IPS-18a (cell line): ENCODE measurements around the gene PUM2.
"Not testable (repeated sequence)": the region's sequence is repeated elsewhere in the genome, so short reads cannot be mapped to it uniquely, and the experiment has no call there.

ENCODE experiments used
- H3K27ac ChIP-seq: one replicate; pipeline ENCODE4 v1.5.1; 2013; ENCODE audit warnings: low read length
- H3K27me3 ChIP-seq: one replicate; pipeline ENCODE4 v1.6.1; 2013; ENCODE audit warnings: mild to moderate bottlenecking, low read length; ENCODE audit not compliant: control insufficient read depth, insufficient read depth
- H3K36me3 ChIP-seq: one replicate; pipeline ENCODE4 v1.6.1; 2013; ENCODE audit warnings: low read depth, low read length; ENCODE audit not compliant: control insufficient read depth
- H3K4me1 ChIP-seq: one replicate; pipeline ENCODE4 v1.6.1; 2013; ENCODE audit warnings: low read depth, low read length; ENCODE audit not compliant: control insufficient read depth
- H3K4me3 ChIP-seq: one replicate; pipeline ENCODE4 v1.5.1; 2013; ENCODE audit warnings: low read length
- H3K9ac ChIP-seq: one replicate; pipeline ENCODE4 v1.6.1; 2013; ENCODE audit warnings: mild to moderate bottlenecking, low read length, moderate library complexity
- H3K9me3 ChIP-seq: one replicate; pipeline ENCODE4 v1.6.1; 2013; ENCODE audit warnings: low read depth, low read length; ENCODE audit not compliant: control insufficient read depth

The PUM2 gene

DNA sequence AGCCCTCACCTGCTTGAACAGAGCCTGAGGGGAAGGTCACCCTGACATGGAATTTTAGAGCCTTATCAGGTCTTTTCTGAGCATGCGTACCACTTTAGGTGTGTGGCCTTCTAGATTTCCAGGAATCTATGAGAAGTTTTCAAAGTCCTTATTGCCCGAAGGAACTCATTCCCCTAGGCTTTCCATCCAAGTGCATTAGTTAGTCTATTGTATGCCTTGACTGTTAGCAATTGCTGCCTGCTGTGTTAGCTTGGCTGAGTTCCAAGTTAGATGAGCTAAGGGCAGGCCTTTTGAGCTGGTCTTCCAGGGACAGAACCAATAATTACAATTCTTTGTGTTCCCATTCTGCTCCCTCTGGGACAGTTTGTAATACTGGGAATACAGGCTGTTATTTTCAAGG is 30.8 kb upstream of the PUM2 start:
- Histone ChIP-seq H3K4me3 (no peak overlapping the region), H3K9ac (no peak overlapping the region), H3K27me3 (no peaks in the 10 kb centered on the region), H3K4me1 (peaks cover 7% of the 10 kb centered on the region), H3K36me3 (no peaks in the 10 kb centered on the region), H3K9me3 (no peaks in the 10 kb centered on the region), H3K27ac (no peak overlapping the region)

DNA sequence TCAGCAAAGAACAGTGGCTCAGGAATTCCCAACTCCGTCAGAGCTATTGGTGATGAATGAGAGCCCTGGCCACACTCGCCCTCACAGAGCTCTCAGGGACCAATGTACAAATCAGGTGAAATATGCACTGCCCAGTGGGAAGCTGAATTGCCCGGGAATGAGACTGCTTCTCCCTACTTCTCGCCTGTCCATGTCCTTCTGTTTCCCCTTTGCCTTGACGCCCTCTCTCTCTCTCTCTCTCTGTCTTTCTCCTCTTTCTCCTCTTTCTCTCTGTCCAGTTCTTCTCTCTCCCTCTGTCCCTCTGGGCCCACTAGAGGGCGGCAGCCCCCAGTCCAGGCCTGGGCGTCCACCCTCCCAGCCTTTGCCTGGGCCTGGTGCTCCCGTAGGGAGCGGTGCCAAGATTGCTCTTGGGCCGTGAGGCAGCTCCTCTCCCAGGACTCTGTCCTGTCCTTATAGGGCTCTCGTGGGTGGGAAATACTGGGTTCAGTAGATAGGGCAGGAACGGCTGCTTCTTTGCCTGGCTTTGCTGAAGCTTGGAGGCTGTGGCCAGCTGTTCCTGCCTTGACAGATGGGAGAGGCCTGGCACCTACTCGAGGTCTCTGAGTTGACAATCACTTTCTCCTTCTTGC is 28.4 kb upstream of the PUM2 start:
- H3K4me1 ChIP-seq, result peaks cover 7% of the 10 kb centered on the region
- no peaks in the 10 kb centered on the region for H3K27me3 ChIP-seq
- H3K9me3 ChIP-seq, result no peaks in the 10 kb centered on the region
- no peak overlapping the region for H3K4me3 ChIP-seq
- no peaks in the 10 kb centered on the region for H3K36me3 ChIP-seq
- H3K9ac ChIP-seq, result no peak overlapping the region
- H3K27ac ChIP-seq, result no peak overlapping the region

DNA sequence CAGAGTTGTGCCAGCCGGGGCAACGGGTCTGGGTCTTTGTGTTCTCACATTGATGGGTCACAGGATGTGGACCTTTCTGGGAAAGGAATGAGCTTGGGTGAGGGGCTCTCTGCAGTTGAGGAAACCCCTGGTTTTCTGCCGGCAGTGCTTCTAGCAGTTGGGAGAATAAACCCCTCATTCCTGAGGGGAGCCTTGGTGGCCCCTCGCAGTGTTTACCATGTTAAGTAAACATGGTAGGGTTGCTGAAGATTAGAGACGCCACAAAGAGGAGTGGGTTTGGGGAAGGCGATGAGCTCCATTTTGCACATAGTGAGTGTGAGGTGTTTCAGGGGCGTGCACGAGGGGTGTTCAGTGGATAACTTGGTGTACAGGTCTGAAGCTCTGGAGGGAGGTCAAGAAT is 27.7 kb upstream of the PUM2 start:
- Histone ChIP-seq H3K9ac (no peak overlapping the region), H3K4me3 (no peak overlapping the region), H3K27me3 (no peaks in the 10 kb centered on the region), H3K4me1 (peaks cover 7% of the 10 kb centered on the region), H3K36me3 (no peaks in the 10 kb centered on the region), H3K27ac (no peak overlapping the region), H3K9me3 (no peaks in the 10 kb centered on the region)

DNA sequence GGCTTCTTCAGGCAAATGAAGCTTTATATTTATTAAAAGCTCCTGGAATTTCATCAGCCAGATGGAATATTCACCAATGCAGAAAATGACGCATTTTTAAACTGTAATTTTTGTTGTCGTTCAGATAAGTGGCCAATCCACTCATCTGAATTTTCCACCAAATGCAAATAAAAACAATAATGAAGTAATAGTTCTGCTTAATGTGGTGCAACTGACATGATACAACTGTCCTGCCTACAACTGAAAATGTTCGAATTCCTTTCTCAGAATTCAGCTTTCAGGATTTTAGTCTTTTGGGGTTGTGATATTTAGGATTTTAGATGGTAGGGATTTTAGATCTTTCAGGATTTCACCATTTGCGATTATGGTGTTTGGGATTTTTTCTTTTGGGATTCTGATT is 27.1 kb upstream of the PUM2 start:
- Histone ChIP-seq H3K9me3 (no peaks in the 10 kb centered on the region), H3K27ac (no peak overlapping the region), H3K36me3 (no peaks in the 10 kb centered on the region), H3K4me1 (peaks cover 7% of the 10 kb centered on the region), H3K9ac (no peak overlapping the region), H3K27me3 (no peaks in the 10 kb centered on the region), H3K4me3 (no peak overlapping the region)

DNA sequence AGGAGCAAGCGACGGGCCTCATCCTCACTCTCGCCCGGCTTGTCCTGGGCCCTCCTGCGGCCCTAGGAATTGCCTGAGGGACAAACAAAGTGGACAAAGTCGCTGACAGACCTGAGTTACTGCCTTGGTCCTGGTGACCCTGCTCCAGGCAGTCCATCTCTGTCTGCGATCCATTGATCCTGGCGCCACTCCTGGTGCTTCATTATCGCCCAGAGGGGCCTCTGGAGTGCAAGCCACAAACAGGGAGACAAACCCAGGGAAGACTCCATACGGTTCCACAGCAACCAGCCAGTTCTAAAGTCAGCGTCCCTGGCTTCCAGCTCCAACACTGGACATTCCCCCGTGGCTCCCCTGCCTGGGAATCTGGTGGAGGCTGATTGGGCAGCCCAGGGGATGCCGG is 24.3 kb upstream of the PUM2 start:
- H3K9me3 ChIP-seq, H3K27ac ChIP-seq, H3K4me3 ChIP-seq, H3K9ac ChIP-seq, H3K27me3 ChIP-seq, H3K36me3 ChIP-seq, H3K4me1 ChIP-seq: not testable (repeated sequence)

DNA sequence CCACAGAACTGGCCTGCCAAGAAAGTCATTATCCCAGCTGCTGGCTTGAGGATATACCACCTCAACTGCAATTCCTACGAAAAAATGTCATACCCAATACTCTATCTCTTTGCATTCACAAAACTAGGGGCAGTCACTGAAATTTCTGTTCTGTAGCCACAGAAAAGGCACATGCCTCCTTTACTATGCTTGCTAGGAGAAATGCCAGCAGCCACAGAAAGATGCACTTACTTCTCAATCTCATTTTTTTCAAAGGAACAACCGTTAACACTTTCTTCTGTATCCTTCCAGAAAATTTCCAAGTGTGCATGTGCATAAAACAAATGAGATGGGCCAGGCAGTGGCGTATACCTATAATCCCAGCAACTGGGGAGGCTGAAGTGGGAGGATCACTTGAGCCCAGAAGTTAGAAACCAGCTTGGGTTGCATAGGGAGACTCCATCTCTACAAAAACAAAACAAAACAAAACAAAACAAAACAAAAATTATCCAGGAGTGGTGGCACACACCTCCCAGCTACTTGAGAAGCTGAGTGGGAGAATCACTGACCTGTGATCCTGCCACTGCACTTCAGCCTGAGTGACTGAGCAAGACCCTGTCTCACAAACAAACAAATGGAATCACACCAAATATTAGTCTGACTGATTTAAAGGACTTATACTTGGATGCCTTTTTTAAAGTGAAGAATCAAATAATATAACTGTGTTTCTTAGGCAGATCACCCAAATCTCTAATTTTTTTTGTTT is 22.4 kb upstream of the PUM2 start:
- Histone ChIP-seq H3K9me3 (no peaks in the 10 kb centered on the region), H3K27ac (no peak overlapping the region), H3K4me1 (no peaks in the 10 kb centered on the region), H3K27me3 (no peaks in the 10 kb centered on the region), H3K36me3 (no peaks in the 10 kb centered on the region), H3K4me3 (no peak overlapping the region), H3K9ac (no peak overlapping the region)

DNA sequence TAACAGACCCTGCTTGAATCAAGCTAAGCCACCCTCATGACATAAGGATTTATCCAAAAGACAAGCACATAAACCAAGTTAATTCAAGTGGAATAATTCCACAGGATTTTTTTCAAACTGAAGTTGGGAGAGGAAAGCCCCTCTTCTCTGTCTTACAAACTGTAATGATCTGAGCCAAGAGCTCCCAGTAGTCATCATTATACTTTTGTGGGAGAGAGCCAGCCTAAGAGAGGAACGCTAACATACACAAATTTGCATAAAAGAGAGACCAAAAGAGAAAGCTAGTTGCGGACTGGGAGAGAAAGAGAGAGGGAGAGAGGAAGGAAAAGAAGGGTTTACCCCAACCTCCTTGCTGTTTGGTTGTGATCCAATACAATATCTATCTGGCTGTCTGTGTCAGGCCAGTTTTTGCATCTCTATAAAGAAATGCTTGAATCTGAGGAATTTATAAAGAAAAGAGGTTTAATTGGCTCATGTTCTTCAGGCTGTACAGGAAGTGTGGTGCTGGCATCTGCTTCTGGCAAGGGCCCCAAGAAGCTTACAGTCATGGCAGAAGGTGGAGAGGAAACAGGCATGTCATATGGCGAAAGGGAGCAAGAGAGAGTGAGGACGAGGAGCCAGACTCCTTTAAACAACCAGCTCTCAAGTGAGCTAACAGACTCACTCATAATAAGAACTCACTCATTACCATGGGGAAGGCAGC is 20.8 kb upstream of the PUM2 start:
- Histone ChIP-seq H3K9me3 (no peaks in the 10 kb centered on the region), H3K36me3 (no peaks in the 10 kb centered on the region), H3K4me1 (no peaks in the 10 kb centered on the region), H3K9ac (no peak overlapping the region), H3K27ac (no peak overlapping the region), H3K27me3 (no peaks in the 10 kb centered on the region), H3K4me3 (no peak overlapping the region)

DNA sequence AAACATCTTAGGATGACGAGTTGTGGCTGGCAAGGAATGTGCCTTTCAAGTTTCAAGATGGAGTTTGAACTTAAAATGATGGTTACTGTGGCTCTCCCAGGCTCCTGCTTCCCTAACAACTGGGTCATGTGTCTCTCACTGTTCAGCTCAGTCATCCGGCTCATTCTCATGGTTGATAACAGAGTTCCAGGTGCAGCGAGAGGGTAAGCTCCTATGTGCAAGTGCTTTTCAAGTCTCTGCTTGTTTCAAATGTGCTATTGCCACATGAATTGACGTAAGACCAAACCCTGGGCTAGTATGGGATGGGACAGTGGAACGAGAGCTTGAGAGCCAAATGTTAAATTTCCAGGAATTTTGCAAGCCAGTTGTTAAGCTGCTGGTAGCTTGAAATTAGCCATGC is 19.5 kb upstream of the PUM2 start:
- Histone ChIP-seq H3K4me1 (no peaks in the 10 kb centered on the region), H3K9me3 (no peaks in the 10 kb centered on the region), H3K9ac (no peak overlapping the region), H3K27ac (no peak overlapping the region), H3K4me3 (no peak overlapping the region), H3K27me3 (no peaks in the 10 kb centered on the region), H3K36me3 (no peaks in the 10 kb centered on the region)

DNA sequence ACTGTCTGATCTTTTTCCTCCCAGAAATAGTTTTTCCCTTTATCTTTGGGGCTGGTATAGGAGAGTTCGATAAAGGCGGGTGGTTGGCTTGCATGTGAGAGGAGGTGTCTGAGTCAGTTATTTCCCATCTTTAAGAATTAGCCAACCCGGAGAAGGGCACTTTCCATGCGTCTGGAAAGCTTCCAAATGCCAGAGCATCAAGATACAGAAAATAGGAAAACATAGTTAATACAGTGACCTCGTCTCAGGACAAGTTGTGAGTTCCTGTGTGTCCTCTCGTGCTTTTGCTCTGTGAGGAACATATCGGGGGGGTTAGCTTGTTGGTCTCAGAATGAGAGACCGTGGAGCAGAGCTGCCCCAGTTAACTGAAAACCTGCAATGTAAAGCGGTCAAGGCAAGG is 18.7 kb upstream of the PUM2 start:
- no peak overlapping the region for H3K4me3 ChIP-seq
- no peaks in the 10 kb centered on the region for H3K9me3 ChIP-seq
- H3K27me3 ChIP-seq, result no peaks in the 10 kb centered on the region
- H3K4me1 ChIP-seq, result no peaks in the 10 kb centered on the region
- H3K9ac ChIP-seq, result no peak overlapping the region
- H3K36me3 ChIP-seq, result no peaks in the 10 kb centered on the region
- no peak overlapping the region for H3K27ac ChIP-seq

DNA sequence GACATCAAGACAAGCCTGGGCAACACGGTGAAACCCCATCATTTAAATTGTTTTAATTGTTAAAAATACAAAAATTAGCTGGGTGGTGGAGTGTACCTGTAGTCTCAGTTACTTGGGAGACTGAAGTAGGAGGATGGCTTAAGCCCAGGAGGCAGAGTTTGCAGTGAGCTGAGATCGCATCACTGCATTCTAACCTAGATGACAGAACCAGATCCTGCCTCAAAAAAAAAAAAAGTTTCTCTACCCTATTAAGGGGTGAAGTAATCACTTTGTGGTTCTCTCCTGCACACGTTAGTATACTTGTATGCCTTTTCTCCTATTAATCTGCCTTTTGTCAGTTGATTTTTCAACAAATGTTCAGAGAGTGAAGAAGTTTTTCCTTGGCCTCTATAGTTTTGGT is 18.1 kb upstream of the PUM2 start:
- H3K4me1 ChIP-seq, result no peaks in the 10 kb centered on the region
- no peak overlapping the region for H3K9ac ChIP-seq
- H3K4me3 ChIP-seq, result no peak overlapping the region
- H3K36me3 ChIP-seq, result no peaks in the 10 kb centered on the region
- no peaks in the 10 kb centered on the region for H3K27me3 ChIP-seq
- no peaks in the 10 kb centered on the region for H3K9me3 ChIP-seq
- no peak overlapping the region for H3K27ac ChIP-seq

DNA sequence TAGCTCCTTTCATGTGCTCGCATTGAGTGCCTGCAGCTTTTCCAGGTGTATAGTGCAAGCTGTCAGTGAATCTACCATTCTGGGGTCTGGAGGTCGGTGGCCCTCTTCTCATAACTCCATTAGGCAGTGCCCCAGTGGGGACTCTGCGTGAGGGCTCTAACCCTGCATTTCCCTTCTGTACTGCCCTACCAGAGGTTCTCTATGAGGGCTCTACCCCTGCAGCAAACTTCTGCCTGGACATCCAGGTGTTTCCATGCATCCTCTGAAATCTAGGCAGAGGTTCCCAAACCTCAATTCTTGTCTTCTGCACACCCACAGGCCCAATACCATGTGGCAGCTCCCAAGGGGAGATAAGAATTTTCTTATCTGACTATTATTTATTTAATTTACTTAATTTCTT is 17.3 kb upstream of the PUM2 start:
- H3K27ac ChIP-seq, H3K9me3 ChIP-seq, H3K27me3 ChIP-seq, H3K4me1 ChIP-seq, H3K9ac ChIP-seq, H3K36me3 ChIP-seq, H3K4me3 ChIP-seq: not testable (repeated sequence)

DNA sequence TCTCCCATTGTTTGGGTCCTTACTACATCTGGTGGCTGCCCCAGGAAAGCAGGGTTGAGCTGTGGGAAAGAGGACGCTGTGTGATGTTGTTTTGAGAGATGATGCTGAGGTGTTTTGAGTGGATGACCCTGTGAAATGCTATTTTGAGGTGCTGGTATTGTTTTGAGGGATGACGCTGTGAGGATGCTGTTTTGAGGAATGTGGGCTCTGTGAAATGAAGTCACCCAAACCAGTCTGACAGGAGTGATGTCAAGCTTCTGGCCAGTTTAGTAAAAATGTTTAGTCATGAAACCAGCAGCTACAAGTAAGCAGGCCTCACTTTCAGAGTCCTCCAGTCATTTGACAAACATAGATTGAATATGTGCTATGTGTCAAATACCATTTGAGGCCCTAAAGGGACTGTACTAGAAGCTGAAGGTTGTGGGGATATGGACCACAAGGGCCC is 16.1 kb upstream of the PUM2 start:
- no peak overlapping the region for H3K27ac ChIP-seq
- H3K4me1 ChIP-seq, result no peaks in the 10 kb centered on the region
- no peaks in the 10 kb centered on the region for H3K27me3 ChIP-seq
- H3K36me3 ChIP-seq, result no peaks in the 10 kb centered on the region
- no peak overlapping the region for H3K9ac ChIP-seq
- H3K9me3 ChIP-seq, result no peaks in the 10 kb centered on the region
- no peak overlapping the region for H3K4me3 ChIP-seq
